HepG2 (cell line): ENCODE data around the gene MOB4. TPM values are rescaled to one million over a fixed set of nuclear protein-coding genes. Genes with fewer than 3 reads are reported as not detected.

Source experiments
- AGO2 ChIP-seq: fragments of 200-400 bp; formaldehyde crosslinking; optimal IDR thresholded peaks from 2 replicates; pipeline ENCODE3; 2017; ENCODE audit warnings: mild to moderate bottlenecking, low read depth, low read length, moderate library complexity
- CBX1 ChIP-seq: IDR thresholded peaks from one replicate; pipeline ENCODE4 v1.6.1; 2016; ENCODE audit warnings: antibody characterized with exemption, low read depth
- HNF4G ChIP-seq, 2 experiments: sonication (generic) in 1 of 2; formaldehyde crosslinking in 1 of 2; IDR thresholded peaks; 2 replicates each; pipeline versions ENCODE4 v1.4.0 to v1.6.1; 2011 to 2020; ENCODE audit warnings: borderline replicate concordance in 2 of 2, low read depth in 2 of 2, mild to moderate bottlenecking in 2 of 2, low read length in 1 of 2, missing genetic modification reagents in 1 of 2, moderate library complexity in 1 of 2
- KLF16 ChIP-seq, 2 experiments: sonication (generic) in 1 of 2; formaldehyde crosslinking in 1 of 2; IDR thresholded peaks; 2 replicates each; pipeline versions ENCODE4 v1.6.1 to v1.8.0; 2016 to 2023; ENCODE audit warnings: missing genetic modification reagents in 2 of 2, missing compliant biosample characterization in 1 of 2
- MED13 ChIP-seq: sonication (generic); formaldehyde crosslinking; IDR thresholded peaks from 2 replicates; pipeline ENCODE4 v1.5.0; 2020; ENCODE audit warnings: missing genetic modification reagents
- MIER2 ChIP-seq: IDR thresholded peaks from 2 replicates; pipeline ENCODE4 v1.6.1; 2016; ENCODE audit warnings: missing biosample characterization, missing genetic modification reagents
- MTA3 ChIP-seq: sonication (generic); formaldehyde crosslinking; IDR thresholded peaks from 2 replicates; pipeline ENCODE4 v1.4.0; 2020; ENCODE audit warnings: missing genetic modification reagents
- TP53 ChIP-seq: sonication (generic); formaldehyde crosslinking; conservative IDR thresholded peaks from 2 replicates; pipeline ENCODE4 v1.4.0; 2020; ENCODE audit warnings: missing genetic modification reagents
- ZNF24 ChIP-seq: fragments of 450-650 bp; IDR thresholded peaks from 2 replicates; pipeline ENCODE4 v1.6.1; 2017; ENCODE audit warnings: antibody characterized with exemption, mild to moderate bottlenecking
- ZNF33A ChIP-seq: sonication (generic); formaldehyde crosslinking; IDR thresholded peaks from 2 replicates; pipeline ENCODE4 v1.5.1; 2020; ENCODE audit warnings: missing genetic modification reagents, mild to moderate bottlenecking, moderate library complexity, borderline replicate concordance
- ZNF33B ChIP-seq: sonication (generic); formaldehyde crosslinking; IDR thresholded peaks from 2 replicates; pipeline ENCODE4 v1.5.1; 2020; ENCODE audit warnings: mild to moderate bottlenecking, missing genetic modification reagents
- ZNF382 ChIP-seq: sonication (generic); formaldehyde crosslinking; IDR thresholded peaks from 2 replicates; pipeline ENCODE4 v1.5.0; 2020; ENCODE audit warnings: missing genetic modification reagents, mild to moderate bottlenecking, borderline replicate concordance
- ZNF510 ChIP-seq: sonication (generic); formaldehyde crosslinking; IDR thresholded peaks from 2 replicates; pipeline ENCODE4 v1.4.0; 2020; ENCODE audit warnings: low read depth, mild to moderate bottlenecking, missing genetic modification reagents
- ZNF557 ChIP-seq: sonication (generic); formaldehyde crosslinking; IDR thresholded peaks from 2 replicates; pipeline ENCODE4 v1.4.0; 2020; ENCODE audit warnings: missing genetic modification reagents
- ZNF800 ChIP-seq: sonication (generic); formaldehyde crosslinking; IDR thresholded peaks from 2 replicates; pipeline ENCODE4 v1.4.0; 2020; ENCODE audit warnings: missing genetic modification reagents
- ZNF850 ChIP-seq: sonication (generic); formaldehyde crosslinking; conservative IDR thresholded peaks from 2 replicates; pipeline ENCODE4 v1.9.0; 2021; ENCODE audit warnings: mild to moderate bottlenecking, missing genetic modification reagents
- polyA plus RNA-seq, 8 experiments: library from polyadenylated mRNA; depleted of rRNA in 3 of 8; stranded (reverse) in 7 of 8; unstranded in 1 of 8; fragments of >200 nt; fragmentation: Illumina TruSeq in 4 of 8; extraction: Trizol in 4 of 8; gene quantifications; 2 replicates each; pipeline versions ENCODE4 v1.2.1 to v1.2.3, GENCODE V29; 2011 to 2016; ENCODE audit warnings: low read depth in 4 of 8, missing spikeins in 1 of 8, mixed read lengths in 1 of 8; ENCODE audit not compliant: insufficient read depth in 1 of 8
- total RNA-seq, 5 experiments: library from RNA; depleted of rRNA; stranded (reverse); fragments of >200 nt; fragmentation: Illumina TruSeq; extraction: Trizol; gene quantifications; 2 replicates each; pipeline ENCODE4 v1.2.3, GENCODE V29; 2016; ENCODE audit warnings: low read depth in 1 of 5
- TF ChIP-seq, protein P1 (sequence below): sonication (generic); formaldehyde crosslinking; IDR thresholded peaks from 2 replicates; pipeline ENCODE4 v1.4.0; 2020; ENCODE audit warnings: missing genetic modification reagents; ENCODE audit errors: not compliant biosample characterization
- TF ChIP-seq, protein P2 (sequence below): sonication (generic); formaldehyde crosslinking; IDR thresholded peaks from 2 replicates; pipeline ENCODE4 v1.5.0; 2020; ENCODE audit warnings: mild to moderate bottlenecking, missing genetic modification reagents
- TF ChIP-seq, protein P3 (sequence below): sonication (generic); formaldehyde crosslinking; IDR thresholded peaks from 2 replicates; pipeline ENCODE4 v1.8.1; 2023; ENCODE audit warnings: missing genetic modification reagents, mild to moderate bottlenecking, borderline replicate concordance
- TF ChIP-seq, protein P4 (sequence below): sonication (generic); formaldehyde crosslinking; IDR thresholded peaks from 2 replicates; pipeline ENCODE4 v1.4.0; 2020; ENCODE audit warnings: missing genetic modification reagents

The MOB4 gene
- total and polyA plus RNA-seq, 2 of the 13 experiments (the other 11 are each of a cell fraction or from before 2014, with no cell fraction given): 35.7 to 38.6 TPM

DNA sequence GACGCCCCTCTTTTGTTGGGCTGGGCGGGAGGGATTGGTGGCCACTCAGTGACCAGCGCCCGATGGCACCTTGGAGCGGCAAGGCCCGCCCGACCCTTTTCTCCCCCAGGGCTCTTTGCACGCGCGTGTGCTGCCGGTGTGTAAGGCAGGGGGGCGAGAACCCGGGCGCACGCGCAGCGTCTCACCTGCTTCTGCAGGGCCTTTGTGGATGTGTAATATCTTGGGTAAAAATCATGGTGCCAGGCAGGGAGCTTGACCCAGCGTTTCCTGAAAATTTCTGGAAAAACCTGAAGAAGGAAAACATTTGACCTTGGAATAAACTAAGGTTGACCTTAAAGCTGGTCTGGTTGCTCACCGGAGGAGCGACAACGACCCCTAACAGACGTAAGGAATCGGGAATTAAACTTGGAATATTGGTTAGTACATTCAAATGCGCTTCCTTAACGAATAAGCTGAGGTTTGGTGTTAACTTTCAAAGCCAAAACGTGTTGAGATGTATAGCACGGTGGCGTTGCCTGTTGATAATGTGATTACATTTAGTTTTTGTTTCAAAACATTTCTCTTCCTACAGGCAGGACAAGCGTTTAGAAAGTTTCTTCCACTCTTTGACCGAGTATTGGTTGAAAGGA lies 15.2 kb upstream of the MOB4 start (continued):
- TF ChIP-seq ZNF510 (no peak), CBX1 (no peak), ZNF33B (CRISPR knock-in tag) (peak; percentile 25; the same call in 1 of the 2 replicates), MED13 (CRISPR knock-in tag) (peak; percentile 30; the same call in 1 of the 2 replicates), ZNF33A (no peak), HNF4G (IDR thresholded peaks at IDR 0.05; ENCODE audit: borderline replicate concordance, low read depth, low read length) (no peak), HNF4G (CRISPR knock-in tag; IDR thresholded peaks at IDR 0.05; ENCODE audit: borderline replicate concordance, low read depth) (no peak), MIER2 (CRISPR knock-in tag) (no peak), ZNF382 (CRISPR knock-in tag) (no peak), KLF16 (CRISPR knock-in tag; IDR thresholded peaks at IDR 0.05) (0 out of 4 replicates have a peak, but pooled peaks of 1 of the 2 experiments have one; percentile 55), ZNF557 (CRISPR knock-in tag) (no peak; the same call in 1 of the 2 replicates), ZNF850 (CRISPR knock-in tag) (no peak), ZNF24 (no peak), TP53 (CRISPR knock-in tag) (no peak), AGO2 (peak; percentile 84), MTA3 (CRISPR knock-in tag) (no peak), ZNF800 (CRISPR knock-in tag) (peak; percentile 23)
- TF ChIP-seq, protein P1, sequence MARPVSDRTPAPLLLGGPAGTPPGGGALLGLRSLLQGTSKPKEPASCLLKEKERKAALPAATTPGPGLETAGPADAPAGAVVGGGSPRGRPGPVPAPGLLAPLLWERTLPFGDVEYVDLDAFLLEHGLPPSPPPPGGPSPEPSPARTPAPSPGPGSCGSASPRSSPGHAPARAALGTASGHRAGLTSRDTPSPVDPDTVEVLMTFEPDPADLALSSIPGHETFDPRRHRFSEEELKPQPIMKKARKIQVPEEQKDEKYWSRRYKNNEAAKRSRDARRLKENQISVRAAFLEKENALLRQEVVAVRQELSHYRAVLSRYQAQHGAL (CRISPR knock-in tag): peak; percentile 34
- TF ChIP-seq, protein P2, sequence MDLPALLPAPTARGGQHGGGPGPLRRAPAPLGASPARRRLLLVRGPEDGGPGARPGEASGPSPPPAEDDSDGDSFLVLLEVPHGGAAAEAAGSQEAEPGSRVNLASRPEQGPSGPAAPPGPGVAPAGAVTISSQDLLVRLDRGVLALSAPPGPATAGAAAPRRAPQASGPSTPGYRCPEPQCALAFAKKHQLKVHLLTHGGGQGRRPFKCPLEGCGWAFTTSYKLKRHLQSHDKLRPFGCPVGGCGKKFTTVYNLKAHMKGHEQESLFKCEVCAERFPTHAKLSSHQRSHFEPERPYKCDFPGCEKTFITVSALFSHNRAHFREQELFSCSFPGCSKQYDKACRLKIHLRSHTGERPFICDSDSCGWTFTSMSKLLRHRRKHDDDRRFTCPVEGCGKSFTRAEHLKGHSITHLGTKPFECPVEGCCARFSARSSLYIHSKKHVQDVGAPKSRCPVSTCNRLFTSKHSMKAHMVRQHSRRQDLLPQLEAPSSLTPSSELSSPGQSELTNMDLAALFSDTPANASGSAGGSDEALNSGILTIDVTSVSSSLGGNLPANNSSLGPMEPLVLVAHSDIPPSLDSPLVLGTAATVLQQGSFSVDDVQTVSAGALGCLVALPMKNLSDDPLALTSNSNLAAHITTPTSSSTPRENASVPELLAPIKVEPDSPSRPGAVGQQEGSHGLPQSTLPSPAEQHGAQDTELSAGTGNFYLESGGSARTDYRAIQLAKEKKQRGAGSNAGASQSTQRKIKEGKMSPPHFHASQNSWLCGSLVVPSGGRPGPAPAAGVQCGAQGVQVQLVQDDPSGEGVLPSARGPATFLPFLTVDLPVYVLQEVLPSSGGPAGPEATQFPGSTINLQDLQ (CRISPR knock-in tag): no peak
- TF ChIP-seq, protein P3, sequence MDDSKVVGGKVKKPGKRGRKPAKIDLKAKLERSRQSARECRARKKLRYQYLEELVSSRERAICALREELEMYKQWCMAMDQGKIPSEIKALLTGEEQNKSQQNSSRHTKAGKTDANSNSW: no peak
- TF ChIP-seq, protein P4, sequence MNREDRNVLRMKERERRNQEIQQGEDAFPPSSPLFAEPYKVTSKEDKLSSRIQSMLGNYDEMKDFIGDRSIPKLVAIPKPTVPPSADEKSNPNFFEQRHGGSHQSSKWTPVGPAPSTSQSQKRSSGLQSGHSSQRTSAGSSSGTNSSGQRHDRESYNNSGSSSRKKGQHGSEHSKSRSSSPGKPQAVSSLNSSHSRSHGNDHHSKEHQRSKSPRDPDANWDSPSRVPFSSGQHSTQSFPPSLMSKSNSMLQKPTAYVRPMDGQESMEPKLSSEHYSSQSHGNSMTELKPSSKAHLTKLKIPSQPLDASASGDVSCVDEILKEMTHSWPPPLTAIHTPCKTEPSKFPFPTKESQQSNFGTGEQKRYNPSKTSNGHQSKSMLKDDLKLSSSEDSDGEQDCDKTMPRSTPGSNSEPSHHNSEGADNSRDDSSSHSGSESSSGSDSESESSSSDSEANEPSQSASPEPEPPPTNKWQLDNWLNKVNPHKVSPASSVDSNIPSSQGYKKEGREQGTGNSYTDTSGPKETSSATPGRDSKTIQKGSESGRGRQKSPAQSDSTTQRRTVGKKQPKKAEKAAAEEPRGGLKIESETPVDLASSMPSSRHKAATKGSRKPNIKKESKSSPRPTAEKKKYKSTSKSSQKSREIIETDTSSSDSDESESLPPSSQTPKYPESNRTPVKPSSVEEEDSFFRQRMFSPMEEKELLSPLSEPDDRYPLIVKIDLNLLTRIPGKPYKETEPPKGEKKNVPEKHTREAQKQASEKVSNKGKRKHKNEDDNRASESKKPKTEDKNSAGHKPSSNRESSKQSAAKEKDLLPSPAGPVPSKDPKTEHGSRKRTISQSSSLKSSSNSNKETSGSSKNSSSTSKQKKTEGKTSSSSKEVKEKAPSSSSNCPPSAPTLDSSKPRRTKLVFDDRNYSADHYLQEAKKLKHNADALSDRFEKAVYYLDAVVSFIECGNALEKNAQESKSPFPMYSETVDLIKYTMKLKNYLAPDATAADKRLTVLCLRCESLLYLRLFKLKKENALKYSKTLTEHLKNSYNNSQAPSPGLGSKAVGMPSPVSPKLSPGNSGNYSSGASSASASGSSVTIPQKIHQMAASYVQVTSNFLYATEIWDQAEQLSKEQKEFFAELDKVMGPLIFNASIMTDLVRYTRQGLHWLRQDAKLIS: peak; percentile 80
